Calu3 (cell line): ENCODE results near the gene PTPRC. TPM values are rescaled to one million over a fixed set of nuclear protein-coding genes. Genes with fewer than 3 reads are reported as not detected.

Experiments used
- BruUV-seq: library from RNA; stranded (reverse); fragments of 400-500 nt; replicated peaks from 2 replicates; lab custom pipeline; 2021; lab: Mats Ljungman, UMichigan
- CTCF ChIA-PET: fragments of 300-600 bp; sonication (Branson Sonifier 250); formaldehyde crosslinking; loops from one replicate; lab custom pipeline; 2022; ENCODE audit warnings: antibody characterized with exemption; lab: Charles Lee
- DNase-seq: peaks from one replicate; pipeline ENCODE4 v3.0.0; 2022
- H3K27ac Mint-ChIP-seq: one replicate; pipeline ENCODE4 v1.8.0; 2022; ENCODE audit warnings: mixed read lengths; ENCODE audit not compliant: unreplicated experiment
- H3K27me3 Mint-ChIP-seq: one replicate; pipeline ENCODE4 v1.8.0; 2022; ENCODE audit warnings: mixed read lengths; ENCODE audit not compliant: unreplicated experiment
- H3K36me3 Mint-ChIP-seq: one replicate; pipeline ENCODE4 v1.8.0; 2022; ENCODE audit warnings: mild to moderate bottlenecking, moderate library complexity, mixed read lengths; ENCODE audit not compliant: insufficient read depth, unreplicated experiment
- H3K4me1 Mint-ChIP-seq: one replicate; pipeline ENCODE4 v1.8.0; 2022; ENCODE audit warnings: mild to moderate bottlenecking, low read depth, mixed read lengths; ENCODE audit not compliant: unreplicated experiment
- H3K4me3 Mint-ChIP-seq: one replicate; pipeline ENCODE4 v1.8.0; 2022; ENCODE audit warnings: mild to moderate bottlenecking, low read depth, moderate library complexity, mixed read lengths; ENCODE audit not compliant: unreplicated experiment
- H3K9me3 Mint-ChIP-seq: one replicate; pipeline ENCODE4 v1.8.0; 2022; ENCODE audit warnings: low read depth, mixed read lengths; ENCODE audit not compliant: unreplicated experiment
- intact Hi-C: fragments of 100-400 bp; cut with micrococcal nuclease; formaldehyde crosslinking; loops from one replicate; pipeline ENCODE4 v1.10.0; 2022; ENCODE audit not compliant: unreplicated experiment
- total RNA-seq: library from RNA; stranded (reverse); gene quantifications from 2 replicates; pipeline ENCODE4 v1.2.3, GENCODE V29; 2022
- TF ChIP-seq, protein P1 (sequence below): fragments of 200-600 bp; IDR thresholded peaks from one replicate; pipeline ENCODE4 v1.8.0; 2022; ENCODE audit warnings: antibody characterized with exemption; ENCODE audit not compliant: unreplicated experiment

Gene PTPRC
- total RNA-seq, 1 experiment from 2014 or later: not detected

DNA sequence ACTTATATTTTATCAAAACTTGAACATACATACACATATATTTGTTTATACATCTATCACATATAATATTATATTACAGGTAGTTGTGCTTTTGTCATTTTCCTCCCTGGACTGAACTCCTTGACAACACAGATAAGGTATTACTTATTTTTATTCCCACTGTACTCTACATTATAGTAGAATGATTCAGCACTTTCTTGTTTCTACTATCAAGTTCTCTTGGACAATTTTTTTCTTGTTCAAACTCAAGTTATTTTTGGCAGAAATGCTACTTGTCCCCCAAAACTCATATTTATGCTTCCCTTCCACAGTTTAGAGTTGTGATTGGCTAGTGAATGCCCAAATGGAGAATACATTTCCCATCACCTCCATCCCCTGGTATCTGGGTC lies 10.8 kb upstream of the PTPRC start:
- intact Hi-C loops: no loop called here
- Mint-ChIP-seq H3K27me3 (no peaks in the 10 kb centered on the region), H3K27ac (no peak overlapping the region), H3K9me3 (no peaks in the 10 kb centered on the region), H3K4me3 (no peak overlapping the region), H3K4me1 (no peaks in the 10 kb centered on the region), H3K36me3 (no peaks in the 10 kb centered on the region)
- no TSS peak for BruUV-seq
- CTCF ChIA-PET: no interaction called here
- TF ChIP-seq, protein P1, sequence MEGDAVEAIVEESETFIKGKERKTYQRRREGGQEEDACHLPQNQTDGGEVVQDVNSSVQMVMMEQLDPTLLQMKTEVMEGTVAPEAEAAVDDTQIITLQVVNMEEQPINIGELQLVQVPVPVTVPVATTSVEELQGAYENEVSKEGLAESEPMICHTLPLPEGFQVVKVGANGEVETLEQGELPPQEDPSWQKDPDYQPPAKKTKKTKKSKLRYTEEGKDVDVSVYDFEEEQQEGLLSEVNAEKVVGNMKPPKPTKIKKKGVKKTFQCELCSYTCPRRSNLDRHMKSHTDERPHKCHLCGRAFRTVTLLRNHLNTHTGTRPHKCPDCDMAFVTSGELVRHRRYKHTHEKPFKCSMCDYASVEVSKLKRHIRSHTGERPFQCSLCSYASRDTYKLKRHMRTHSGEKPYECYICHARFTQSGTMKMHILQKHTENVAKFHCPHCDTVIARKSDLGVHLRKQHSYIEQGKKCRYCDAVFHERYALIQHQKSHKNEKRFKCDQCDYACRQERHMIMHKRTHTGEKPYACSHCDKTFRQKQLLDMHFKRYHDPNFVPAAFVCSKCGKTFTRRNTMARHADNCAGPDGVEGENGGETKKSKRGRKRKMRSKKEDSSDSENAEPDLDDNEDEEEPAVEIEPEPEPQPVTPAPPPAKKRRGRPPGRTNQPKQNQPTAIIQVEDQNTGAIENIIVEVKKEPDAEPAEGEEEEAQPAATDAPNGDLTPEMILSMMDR: no peak
- DNase-seq: no peak

DNA sequence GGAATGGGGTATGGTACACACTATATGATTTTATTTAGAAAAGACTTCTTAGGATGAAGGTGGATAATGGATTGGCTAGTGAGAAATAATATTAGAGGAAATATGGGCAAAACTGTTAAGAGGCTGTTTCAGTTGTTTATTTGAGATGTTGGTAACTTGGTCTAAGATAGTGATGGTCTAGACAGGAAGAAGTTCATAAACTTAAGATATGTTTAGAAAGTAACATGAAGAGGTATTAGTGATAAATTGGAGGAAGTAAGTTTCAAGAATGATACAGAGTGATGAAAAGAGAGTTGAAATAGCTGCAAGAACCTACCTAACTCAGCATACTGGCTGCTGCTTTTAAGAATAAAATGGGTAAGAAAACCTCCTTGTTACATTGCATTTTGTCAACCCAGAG lies 9.2 kb upstream of the PTPRC start:
- TF ChIP-seq, protein P1: no peak
- Mint-ChIP-seq H3K27ac (peak overlapping the region; percentile 5), H3K36me3 (no peaks in the 10 kb centered on the region), H3K4me3 (no peak overlapping the region), H3K27me3 (no peaks in the 10 kb centered on the region), H3K4me1 (no peaks in the 10 kb centered on the region), H3K9me3 (peaks cover 2% of the 10 kb centered on the region)
- CTCF ChIA-PET: interaction anchor here (0.7 kb wide), 1 partner anchor 134 kb away, joined by 3 read pairs; no protein-coding TSS in a partner anchor
- BruUV-seq: no TSS peak
- DNase-seq: no peak
- intact Hi-C loops: no loop called here

DNA sequence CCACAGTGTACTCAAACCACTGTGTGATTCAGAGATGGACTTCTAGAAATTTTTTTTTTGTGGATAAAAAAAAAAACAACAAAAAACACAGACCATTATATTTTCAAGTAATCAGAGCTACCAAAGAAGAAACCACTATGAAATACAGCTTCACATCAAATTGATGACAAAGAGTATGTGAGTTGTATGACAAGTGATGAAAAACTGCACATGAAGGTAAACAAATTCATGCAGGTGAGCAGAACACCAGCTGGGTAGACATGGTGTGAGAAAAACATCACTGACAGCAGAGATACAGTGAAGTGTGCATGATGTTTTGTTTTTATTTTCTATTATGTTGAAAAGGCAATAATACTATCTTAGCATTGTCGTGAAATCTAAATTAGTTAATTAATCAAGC lies 8.0 kb upstream of the PTPRC start:
- no peak overlapping the region for H3K4me3 Mint-ChIP-seq
- peaks cover 2% of the 10 kb centered on the region for H3K9me3 Mint-ChIP-seq
- H3K36me3 Mint-ChIP-seq: no peaks in the 10 kb centered on the region
- no peaks in the 10 kb centered on the region for H3K4me1 Mint-ChIP-seq
- BruUV-seq: no TSS peak
- intact Hi-C loops: no loop called here
- TF ChIP-seq, protein P1: no peak
- DNase-seq: no peak
- CTCF ChIA-PET: no interaction called here
- no peaks in the 10 kb centered on the region for H3K27me3 Mint-ChIP-seq
- H3K27ac Mint-ChIP-seq: no peak overlapping the region

DNA sequence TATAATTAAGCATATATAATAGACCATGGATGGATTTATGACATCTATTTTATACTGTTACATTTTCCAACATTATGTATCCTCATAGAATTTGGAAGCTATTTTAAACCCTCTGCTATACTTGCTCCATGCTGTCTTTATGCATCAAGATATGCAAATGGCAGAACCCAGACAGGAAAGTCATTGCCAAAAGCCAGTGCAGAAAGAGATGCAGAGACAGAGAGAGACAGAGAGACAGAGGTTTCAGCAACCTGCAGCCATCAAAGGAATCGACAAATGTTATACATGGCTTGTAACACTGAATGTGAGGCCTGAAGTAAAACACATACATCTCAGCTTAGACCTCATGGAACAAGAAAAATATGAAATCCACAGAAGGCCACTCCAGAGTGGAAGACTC lies 7.5 kb upstream of the PTPRC start:
- intact Hi-C loops: no loop called here
- TF ChIP-seq, protein P1: no peak
- H3K4me1 Mint-ChIP-seq: no peaks in the 10 kb centered on the region
- H3K4me3 Mint-ChIP-seq: no peak overlapping the region
- CTCF ChIA-PET: no interaction called here
- H3K27ac Mint-ChIP-seq: no peak overlapping the region
- BruUV-seq: no TSS peak
- DNase-seq: no peak
- peaks cover 2% of the 10 kb centered on the region for H3K9me3 Mint-ChIP-seq
- H3K27me3 Mint-ChIP-seq: no peaks in the 10 kb centered on the region
- no peaks in the 10 kb centered on the region for H3K36me3 Mint-ChIP-seq
